Endothelial cell (in vitro differentiated cells): ENCODE data around the gene PTH2. TPM values are rescaled to one million over a fixed set of nuclear protein-coding genes. Genes with fewer than 3 reads are reported as not detected.
"Not testable (repeated sequence)": the region's sequence is repeated elsewhere in the genome, so short reads cannot be mapped to it uniquely, and the experiment has no call there.

ENCODE experiments used
- DNase-seq: peaks from one replicate; pipeline ENCODE4 v3.0.0; 2021; ENCODE audit warnings: low spot score
- H3K27ac Mint-ChIP-seq: one replicate; pipeline ENCODE4 v1.8.0; 2021; ENCODE audit warnings: mixed read lengths, inconsistent platforms; ENCODE audit not compliant: unreplicated experiment
- H3K27me3 Mint-ChIP-seq: one replicate; pipeline ENCODE4 v1.8.0; 2021; ENCODE audit warnings: mild to moderate bottlenecking, moderate library complexity, mixed read lengths, inconsistent platforms; ENCODE audit not compliant: unreplicated experiment
- H3K36me3 Mint-ChIP-seq: one replicate; pipeline ENCODE4 v1.8.0; 2021; ENCODE audit warnings: mild to moderate bottlenecking, low read depth, mixed read lengths, inconsistent platforms; ENCODE audit not compliant: unreplicated experiment
- H3K4me1 Mint-ChIP-seq: one replicate; pipeline ENCODE4 v1.8.0; 2021; ENCODE audit warnings: mild to moderate bottlenecking, mixed read lengths, inconsistent platforms; ENCODE audit not compliant: unreplicated experiment
- H3K4me3 Mint-ChIP-seq: one replicate; pipeline ENCODE4 v1.8.0; 2021; ENCODE audit warnings: mild to moderate bottlenecking, mixed read lengths, inconsistent platforms; ENCODE audit not compliant: unreplicated experiment
- H3K9me3 Mint-ChIP-seq: one replicate; pipeline ENCODE4 v1.8.0; 2021; ENCODE audit warnings: mixed read lengths, inconsistent platforms; ENCODE audit not compliant: unreplicated experiment
- CTCF ChIP-seq: fragments of 200-600 bp; sonication (generic); IDR thresholded peaks from one replicate; pipeline ENCODE4 v1.5.0; 2021; ENCODE audit warnings: antibody characterized with exemption; ENCODE audit not compliant: unreplicated experiment
- total RNA-seq: library from RNA; stranded (reverse); fragmentation: NEBNext Ultra II Directional; extraction: Animal tissue kit (Norgen Biotek cat#: 25700); gene quantifications from one replicate; pipeline ENCODE4 v1.2.1, GENCODE V29; 2021; ENCODE audit not compliant: unreplicated experiment

PTH2 gene
- total RNA-seq, 1 donor from 2014 or later: not detected

- Mint-ChIP-seq H3K27ac (no peak overlapping the region), H3K36me3 (peaks cover 10% of the 10 kb centered on the region), H3K4me1 (no peaks in the 10 kb centered on the region), H3K9me3 (no peaks in the 10 kb centered on the region), H3K27me3 (peaks cover 9% of the 10 kb centered on the region), H3K4me3 (no peak overlapping the region)
- TF ChIP-seq CTCF: no peak
- no peak for DNase-seq
Measured at GRCh38 chr19:49461656-49462055, 38.4 kb upstream of the PTH2 start.

GRCh38 chr19:49461130-49461529 is 37.9 kb upstream of the PTH2 start:
- H3K36me3 Mint-ChIP-seq, H3K9me3 Mint-ChIP-seq, H3K4me3 Mint-ChIP-seq, H3K27me3 Mint-ChIP-seq, H3K4me1 Mint-ChIP-seq, DNase-seq, H3K27ac Mint-ChIP-seq: not testable (repeated sequence)

GRCh38 chr19:49459388-49459787 is 36.1 kb upstream of the PTH2 start:
- no peak for TF ChIP-seq CTCF
- peaks cover 12% of the 10 kb centered on the region for H3K27me3 Mint-ChIP-seq
- H3K9me3 Mint-ChIP-seq: no peaks in the 10 kb centered on the region
- no peak overlapping the region for H3K27ac Mint-ChIP-seq
- peaks cover under 1% of the 10 kb centered on the region for H3K4me1 Mint-ChIP-seq
- H3K4me3 Mint-ChIP-seq: no peak overlapping the region
- peaks cover 7% of the 10 kb centered on the region for H3K36me3 Mint-ChIP-seq
- DNase-seq: no peak

- H3K27me3 Mint-ChIP-seq: peaks cover 18% of the 10 kb centered on the region
- no peak for DNase-seq
- H3K27ac Mint-ChIP-seq: no peak overlapping the region
- no peak overlapping the region for H3K4me3 Mint-ChIP-seq
- H3K9me3 Mint-ChIP-seq: no peaks in the 10 kb centered on the region
- no peak for TF ChIP-seq CTCF
- peaks cover 8% of the 10 kb centered on the region for H3K4me1 Mint-ChIP-seq
- peaks cover 6% of the 10 kb centered on the region for H3K36me3 Mint-ChIP-seq
Measured at GRCh38 chr19:49458567-49458903, 35.3 kb upstream of the PTH2 start.

- DNase-seq: no peak
- Mint-ChIP-seq H3K4me1 (peaks cover 20% of the 10 kb centered on the region), H3K27ac (peak overlapping the region; percentile 38), H3K4me3 (no peak overlapping the region), H3K27me3 (peaks cover 24% of the 10 kb centered on the region), H3K9me3 (no peaks in the 10 kb centered on the region), H3K36me3 (peaks cover 13% of the 10 kb centered on the region)
- no peak for TF ChIP-seq CTCF
Measured at GRCh38 chr19:49456326-49456725, 33.1 kb upstream of the PTH2 start.

GRCh38 chr19:49455773-49456172 is 32.5 kb upstream of the PTH2 start:
- no peak for TF ChIP-seq CTCF
- no peak for DNase-seq
- H3K4me1 Mint-ChIP-seq: peaks cover 22% of the 10 kb centered on the region
- H3K4me3 Mint-ChIP-seq: no peak overlapping the region
- H3K36me3 Mint-ChIP-seq: peaks cover 13% of the 10 kb centered on the region
- H3K27ac Mint-ChIP-seq: peak overlapping the region; percentile 38
- H3K9me3 Mint-ChIP-seq: no peaks in the 10 kb centered on the region
- H3K27me3 Mint-ChIP-seq: peaks cover 25% of the 10 kb centered on the region
